GM04504 (cell line): ENCODE data around the gene NDUFS8.

Source experiments
- DNase-seq: peaks from one replicate; pipeline ENCODE4 v3.0.0-alpha.2; 2012; ENCODE audit warnings: low read depth

Gene NDUFS8

GRCh38 chr11:68015467-68015866, 15.0 kb upstream of the NDUFS8 start:
- DNase-seq = no peak

DNA sequence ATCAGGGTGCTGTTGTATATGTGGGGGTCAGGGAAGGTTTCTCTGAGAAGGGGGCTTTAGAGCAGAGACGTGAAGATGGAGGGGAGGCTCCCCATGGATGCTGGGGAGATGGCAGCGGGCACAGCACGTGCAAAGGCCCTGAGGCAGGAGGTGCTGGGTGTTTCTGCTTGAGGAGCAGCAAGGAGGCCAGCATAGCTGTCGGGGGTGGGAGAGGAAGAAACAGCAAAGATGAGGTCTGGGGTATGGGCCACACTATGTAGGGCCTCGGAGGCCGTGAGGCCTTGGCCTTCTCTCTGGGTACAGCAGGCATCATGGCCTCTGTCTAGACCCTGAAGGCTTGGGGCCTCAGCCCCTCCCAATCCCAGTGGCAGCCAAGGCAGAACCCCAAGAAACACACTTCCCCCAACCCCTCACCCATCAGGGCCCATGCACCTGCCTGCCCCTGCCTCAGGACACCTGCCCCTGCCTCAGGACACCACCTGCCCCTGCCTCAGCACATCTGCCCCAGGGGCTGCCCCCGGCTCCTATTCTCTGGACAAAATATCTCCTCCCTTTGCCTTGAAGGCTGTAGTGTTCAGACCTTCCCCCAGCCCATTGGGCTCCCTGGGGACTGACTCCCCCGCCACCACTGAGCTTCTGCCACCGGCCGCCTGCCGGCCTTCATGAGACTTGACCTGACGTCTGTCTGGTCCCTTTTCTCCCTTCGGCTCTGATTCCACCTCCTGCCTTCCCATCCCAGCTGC, 14.1 kb upstream of the NDUFS8 start:
- DNase-seq = no peak

DNA sequence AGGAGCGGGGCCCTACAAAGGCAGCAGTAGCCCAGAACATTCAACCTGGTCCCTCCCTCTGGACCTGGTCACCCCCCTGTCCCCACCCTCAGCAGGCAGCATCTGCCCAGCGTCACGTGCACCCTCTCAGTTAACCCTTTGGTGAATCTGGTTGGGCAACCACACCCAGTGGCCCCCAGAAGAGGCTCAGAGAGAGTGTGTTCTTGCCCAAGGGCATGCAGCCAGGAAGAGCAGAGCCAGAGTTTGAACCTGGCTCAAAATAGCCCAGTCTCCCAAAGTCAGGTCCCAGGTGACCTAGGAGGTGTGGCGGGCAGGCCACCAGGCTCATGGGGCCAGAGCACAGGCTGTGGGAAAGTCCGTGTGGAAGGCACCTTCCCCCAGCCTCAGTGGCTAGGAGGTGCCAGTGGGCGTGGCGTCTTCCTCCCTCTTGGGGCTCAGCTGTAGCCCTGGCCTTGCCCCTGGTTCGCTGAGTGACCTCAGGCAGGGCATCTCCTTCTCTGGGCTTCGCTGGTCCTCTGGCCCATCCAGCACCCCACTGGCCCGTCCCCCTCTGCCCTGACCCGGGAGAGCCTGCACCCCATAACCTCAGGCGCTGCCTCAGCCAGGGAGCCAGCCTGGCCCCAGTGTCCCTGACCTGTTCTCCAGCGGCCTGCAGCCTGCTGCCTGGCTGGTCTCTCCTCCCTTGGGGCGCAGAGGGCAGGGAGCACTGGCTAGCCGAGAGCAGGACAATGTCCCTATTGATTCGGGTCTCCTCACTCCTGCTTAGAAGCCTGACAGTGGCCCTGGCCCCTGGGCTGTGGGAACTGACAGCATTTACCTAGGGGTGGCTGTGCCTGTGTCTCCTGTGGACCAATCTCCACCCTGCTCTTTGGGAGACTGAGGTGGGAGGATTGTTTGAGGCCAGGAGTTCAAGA, 13.3 kb upstream of the NDUFS8 start:
- DNase-seq = no peak

DNA sequence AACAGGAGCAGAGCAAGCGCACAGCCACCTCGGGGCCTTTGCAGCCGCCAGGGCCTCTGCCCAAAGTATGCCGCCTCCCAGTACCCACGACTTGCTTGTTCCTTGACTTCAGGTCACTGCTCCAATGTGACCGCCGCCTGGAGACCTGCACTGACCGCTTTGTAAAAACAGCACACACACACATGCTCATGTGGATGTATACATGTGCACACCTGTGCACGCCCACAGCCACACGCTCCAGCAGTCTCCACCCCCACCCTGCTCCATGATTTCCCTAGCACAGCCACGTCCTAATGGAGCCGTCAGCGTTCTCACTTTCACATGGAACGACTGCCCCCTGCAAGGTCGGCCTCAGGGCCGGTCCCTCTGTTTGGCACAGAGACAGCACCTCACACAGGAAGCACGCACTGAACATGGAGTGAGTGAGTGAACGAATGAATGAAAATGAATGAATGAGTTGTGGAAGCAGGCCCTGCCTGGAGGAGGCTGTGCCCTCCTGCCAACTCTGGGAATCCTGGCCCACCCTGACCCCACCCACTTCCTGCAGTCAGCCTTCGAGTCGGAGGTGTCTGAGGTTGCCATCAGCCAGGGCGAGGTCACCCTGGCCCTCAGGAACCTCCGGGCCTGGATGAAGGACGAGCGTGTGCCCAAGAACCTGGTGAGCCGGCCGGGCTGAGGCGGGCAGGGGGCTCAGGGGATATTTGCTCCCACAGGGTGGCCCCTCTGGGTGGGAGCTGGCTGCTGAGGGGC, 12.3 kb upstream of the NDUFS8 start:
- DNase-seq = no peak

DNA sequence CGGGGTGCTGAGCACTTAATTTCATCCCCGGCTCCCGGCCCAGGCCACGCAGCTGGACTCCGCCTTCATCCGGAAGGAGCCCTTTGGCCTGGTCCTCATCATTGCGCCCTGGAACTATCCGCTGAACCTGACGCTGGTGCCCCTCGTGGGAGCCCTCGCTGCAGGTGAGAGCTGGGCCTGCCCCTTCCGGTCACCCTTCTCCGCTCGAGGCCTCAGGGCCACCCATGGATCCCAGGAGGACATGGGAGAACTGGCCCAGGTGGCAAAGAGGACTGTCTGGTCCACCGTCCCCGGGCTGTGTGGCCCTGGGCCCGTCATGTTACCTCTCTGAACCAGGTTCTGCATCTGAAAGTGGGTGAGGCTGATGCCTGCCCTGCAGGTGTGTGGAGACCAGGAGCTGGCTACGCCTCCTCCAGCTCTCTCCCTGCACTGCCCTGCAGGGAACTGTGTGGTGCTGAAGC, 11.7 kb upstream of the NDUFS8 start:
- DNase-seq = no peak

- DNase-seq = no peak
These were observed 11.0 kb upstream of the NDUFS8 start for GRCh38 chr11:68019486-68019885.

DNA sequence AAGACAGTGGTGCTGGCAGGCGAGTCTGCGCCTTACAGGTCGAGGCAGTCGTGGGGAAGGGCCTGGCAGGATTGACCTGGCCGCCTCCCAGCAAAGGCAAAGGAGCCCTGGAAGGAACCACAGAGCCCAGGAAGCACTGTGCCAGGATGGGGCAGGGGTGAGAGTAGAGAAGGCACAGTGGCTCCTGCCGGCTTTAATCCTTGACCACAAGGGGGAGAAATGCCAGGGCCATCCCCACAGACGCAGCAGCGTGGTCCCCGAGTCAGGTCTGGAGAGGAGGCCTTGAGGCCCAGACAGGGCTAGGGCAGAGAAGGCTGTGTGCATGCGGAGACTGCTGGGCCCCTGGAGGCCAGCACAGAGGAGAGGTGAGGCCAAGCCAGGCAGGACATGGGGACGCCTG, 9.9 kb upstream of the NDUFS8 start:
- no peak for DNase-seq

DNA sequence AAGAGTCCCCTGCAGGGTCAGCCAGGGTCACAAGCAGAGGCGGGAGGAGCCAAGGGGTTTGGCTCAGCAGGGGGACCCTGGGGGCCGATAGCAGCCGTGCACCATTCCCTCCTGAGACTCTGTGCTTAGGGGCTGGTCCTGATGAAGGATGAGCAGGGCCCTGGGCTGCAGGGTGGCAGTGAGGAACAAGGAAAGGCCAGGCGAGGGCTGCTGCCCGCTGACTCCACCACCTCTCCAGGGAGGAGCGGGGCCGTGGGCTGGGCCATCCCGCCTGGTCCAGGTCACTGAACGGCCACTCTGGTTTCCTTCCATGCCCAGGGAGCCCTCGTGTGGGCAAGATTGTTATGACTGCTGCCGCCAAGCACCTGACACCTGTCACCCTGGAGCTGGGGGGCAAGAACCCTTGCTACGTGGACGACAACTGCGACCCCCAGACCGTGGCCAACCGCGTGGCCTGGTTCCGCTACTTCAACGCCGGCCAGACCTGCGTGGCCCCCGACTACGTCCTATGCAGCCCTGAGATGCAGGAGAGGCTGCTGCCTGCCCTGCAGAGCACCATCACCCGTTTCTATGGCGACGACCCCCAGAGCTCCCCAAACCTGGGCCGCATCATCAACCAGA, 9.2 kb upstream of the NDUFS8 start:
- no peak for DNase-seq

DNA sequence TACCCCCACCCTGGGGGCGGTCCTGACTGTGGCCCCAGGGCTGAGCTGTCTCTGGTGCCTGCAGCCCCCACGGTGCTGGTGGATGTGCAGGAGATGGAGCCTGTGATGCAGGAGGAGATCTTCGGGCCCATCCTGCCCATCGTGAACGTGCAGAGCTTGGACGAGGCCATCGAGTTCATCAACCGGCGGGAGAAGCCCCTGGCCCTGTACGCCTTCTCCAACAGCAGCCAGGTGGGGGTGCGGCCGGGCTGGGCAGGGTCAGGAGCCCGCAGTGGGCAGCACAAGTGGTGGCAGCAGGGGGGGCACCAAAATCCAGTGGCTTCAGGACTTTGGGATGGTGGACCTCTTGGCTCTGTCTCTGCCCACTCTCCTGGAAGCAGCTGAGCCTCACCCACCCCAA, 8.0 kb upstream of the NDUFS8 start:
- no peak for DNase-seq

DNA sequence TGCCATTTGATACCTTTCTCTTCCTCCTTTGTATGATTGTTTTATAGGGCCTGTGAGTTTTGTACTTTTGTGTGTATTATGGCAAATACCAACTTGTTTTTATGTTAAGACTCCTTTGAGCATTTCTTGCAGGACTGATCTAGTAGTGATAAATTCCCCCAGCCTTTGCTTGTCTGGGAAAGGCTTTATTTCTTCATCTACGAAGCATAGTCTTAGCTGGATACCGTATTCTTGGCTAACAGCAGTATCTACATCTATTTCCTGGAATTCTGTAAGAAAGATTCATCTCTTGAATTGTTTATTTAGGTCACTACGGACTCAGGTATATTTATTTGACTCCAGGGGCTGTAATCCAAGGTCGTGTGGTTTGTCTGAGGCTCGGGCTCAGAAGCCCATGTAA, 6.0 kb upstream of the NDUFS8 start:
- DNase-seq = no peak

DNA sequence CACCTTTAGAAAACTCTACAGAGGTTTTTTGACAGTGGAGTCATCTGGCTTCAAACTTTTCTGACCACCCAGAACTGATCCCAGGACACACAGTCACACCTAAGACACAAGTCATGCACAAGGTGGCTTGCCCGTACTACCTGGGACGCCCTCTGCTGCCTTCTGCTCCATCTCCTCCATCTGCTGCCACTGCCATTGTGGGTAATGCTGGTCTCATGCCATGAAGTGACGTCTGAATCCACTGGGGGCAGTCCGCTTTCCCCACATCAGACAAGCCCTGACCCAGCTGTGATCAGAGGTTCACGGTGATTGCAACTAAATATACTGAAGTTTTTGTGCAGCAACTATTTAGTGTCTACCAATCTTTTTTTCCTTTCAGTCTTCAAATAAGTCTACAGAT, 5.4 kb upstream of the NDUFS8 start:
- no peak for DNase-seq

DNA sequence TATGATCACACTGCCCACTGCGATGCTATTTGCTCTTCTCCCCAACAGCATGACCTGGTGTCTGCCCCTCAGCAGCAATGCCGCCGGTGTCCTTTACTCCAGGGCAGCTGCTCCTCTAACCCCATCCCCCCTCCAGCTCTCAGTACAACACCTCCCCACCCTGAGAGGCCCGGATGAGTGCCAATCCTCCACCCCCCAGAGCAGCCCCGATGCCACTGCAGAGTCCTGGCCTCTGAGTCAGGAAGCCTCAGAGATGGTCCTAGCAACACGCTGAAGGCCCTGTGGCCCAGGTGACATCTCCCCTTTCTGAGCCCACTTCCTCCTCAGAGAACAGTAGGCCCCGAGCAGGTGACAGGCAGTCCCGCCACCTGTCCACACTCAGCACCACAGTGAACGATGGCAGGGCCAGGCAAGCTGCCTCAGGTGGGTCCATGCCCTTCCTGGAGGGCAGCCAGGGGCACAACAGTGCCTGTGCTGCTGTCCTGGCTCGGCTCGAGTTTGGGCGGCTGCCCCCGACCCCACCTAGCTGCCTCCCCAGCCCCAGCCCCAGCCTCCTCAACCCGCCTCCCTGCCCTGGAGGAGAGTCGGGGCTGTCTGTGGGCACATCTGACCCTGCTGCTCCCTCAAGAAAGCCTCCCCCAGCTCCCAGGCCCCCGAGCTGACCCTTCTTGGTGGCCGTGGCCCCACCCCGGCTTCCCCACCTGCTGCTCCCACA, 3.9 kb upstream of the NDUFS8 start:
- DNase-seq = no peak

DNA sequence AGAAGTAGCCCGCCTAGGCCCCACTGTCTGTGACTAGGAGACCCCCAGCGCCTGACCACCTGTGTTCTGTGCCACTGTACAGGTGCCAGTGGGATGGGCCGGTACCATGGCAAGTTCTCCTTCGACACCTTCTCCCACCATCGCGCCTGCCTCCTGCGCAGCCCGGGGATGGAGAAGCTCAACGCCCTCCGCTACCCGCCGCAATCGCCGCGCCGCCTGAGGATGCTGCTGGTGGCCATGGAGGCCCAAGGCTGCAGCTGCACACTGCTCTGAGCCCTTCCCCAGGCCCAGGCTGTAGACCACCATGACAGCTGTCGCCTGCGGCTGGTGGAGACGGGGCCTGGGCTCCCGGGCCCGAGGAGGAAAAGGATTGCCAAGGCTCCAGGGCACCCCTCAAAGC, 2.8 kb upstream of the NDUFS8 start:
- DNase-seq = no peak

GRCh38 chr11:68028802-68029545, 1.5 kb upstream of the NDUFS8 start:
- no peak for DNase-seq

DNA sequence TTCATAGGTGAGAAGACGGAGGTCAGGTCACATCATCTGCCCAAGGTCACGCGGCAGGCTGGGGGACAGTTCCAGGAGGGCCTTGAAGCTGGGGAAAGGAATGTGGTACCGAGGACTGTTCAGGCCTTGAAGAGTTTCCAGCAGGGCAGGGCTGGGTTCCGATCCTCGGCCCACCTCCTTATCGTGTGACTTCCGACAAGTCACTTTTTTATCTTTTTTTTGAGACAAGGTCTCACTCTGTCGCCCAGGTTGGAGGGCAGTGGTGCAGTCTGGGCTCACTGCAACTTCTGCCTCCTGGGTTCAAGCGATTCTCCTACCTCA, 623 bp downstream of the NDUFS8 start:
- no peak for DNase-seq

DNA sequence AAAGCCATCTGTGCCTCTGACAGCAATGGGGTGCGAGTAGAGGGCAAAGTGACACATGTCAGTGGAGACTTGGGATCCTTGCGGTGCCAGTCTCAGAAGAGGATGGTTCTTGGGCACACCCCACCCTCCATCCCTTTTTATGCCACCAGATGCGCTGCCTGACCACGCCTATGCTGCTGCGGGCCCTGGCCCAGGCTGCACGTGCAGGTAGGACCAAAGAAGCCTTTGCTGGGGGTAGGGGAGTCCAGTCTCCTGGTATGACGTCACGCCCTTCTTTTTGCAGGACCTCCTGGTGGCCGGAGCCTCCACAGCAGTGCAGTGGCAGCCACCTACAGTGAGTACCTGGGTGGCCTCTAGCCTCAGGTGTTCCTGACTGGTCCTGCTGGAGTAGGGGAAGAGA, 1.5 kb downstream of the NDUFS8 start:
- no peak for DNase-seq

- DNase-seq = no peak
These were observed 2.7 kb downstream of the NDUFS8 start for GRCh38 chr11:68032997-68033707.

GRCh38 chr11:68033708-68034045, 3.2 kb downstream of the NDUFS8 start:
- DNase-seq = no peak

GRCh38 chr11:68035266-68035876, 4.9 kb downstream of the NDUFS8 start:
- no peak for DNase-seq

DNA sequence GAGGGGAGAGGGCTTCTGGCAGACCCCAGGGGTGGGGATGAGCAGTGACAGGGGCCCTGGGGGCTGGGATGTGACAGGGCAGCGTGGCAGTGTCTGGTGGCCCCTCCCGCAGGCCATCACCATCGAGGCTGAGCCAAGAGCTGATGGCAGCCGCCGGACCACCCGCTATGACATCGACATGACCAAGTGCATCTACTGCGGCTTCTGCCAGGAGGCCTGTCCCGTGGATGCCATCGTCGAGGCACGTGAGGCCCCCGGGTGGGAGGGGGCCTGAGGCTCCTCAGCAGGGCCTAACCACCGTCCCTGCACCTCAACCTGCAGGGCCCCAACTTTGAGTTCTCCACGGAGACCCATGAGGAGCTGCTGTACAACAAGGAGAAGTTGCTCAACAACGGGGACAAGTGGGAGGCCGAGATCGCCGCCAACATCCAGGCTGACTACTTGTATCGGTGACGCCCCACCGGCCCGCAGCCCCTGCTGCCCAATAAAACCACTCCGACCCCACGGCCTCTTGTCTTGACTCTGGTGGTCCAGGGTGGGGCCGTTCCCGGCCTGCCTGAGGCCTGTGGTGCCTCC, 5.7 kb downstream of the NDUFS8 start:
- DNase-seq = no peak
